Endothelial cell of umbilical vein (primary cell): ENCODE measurements around the gene RNF144B.

ENCODE experiments used
- CTCF ChIP-seq, 2 donors: IDR thresholded peaks; 1 replicate in 1 of 2; 2 replicates in 1 of 2; pipeline ENCODE4 v1.5.1; 2011; ENCODE audit warnings: low read length in 2 of 2, mild to moderate bottlenecking in 2 of 2, moderate library complexity in 2 of 2, control low read depth in 1 of 2, inconsistent platforms in 1 of 2, low read depth in 1 of 2; ENCODE audit not compliant: insufficient read depth in 1 of 2; ENCODE audit errors: extremely low read depth in 1 of 2
- MYC ChIP-seq: IDR thresholded peaks from one replicate; pipeline ENCODE4 v1.6.1; 2011; ENCODE audit warnings: mild to moderate bottlenecking, low read depth, low read length

DNA sequence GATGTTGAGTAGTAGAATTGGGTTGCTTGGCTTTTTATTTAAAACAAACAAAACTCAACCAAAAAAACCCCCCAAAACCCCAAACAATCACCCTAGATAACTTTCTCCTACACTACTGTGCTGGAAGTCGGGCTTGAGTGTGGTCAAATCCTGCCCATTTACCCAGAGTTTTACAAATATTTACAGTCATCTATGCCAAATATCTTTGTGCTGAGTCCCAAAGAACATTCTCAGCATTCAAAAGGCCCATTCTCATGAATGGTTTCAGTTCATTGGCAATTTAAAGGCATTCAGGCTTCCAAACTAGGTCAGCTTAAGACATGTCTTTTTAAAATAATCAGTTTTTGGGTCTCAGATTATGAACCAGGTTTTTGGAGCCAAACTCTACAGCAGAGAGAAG lies 1.8 kb downstream of the RNF144B start:
- no peak for TF ChIP-seq MYC
- no peak for TF ChIP-seq CTCF (IDR thresholded peaks at IDR 0.05; ENCODE audit: extremely low read depth in 1 of 2, insufficient read depth in 1 of 2, low read depth in 1 of 2, low read length in 2 of 2)
